ENCODE results near the gene ITSN1. TPM values are rescaled to one million over a fixed set of nuclear protein-coding genes. Genes with fewer than 3 reads are reported as not detected.

Gene ITSN1
- total and polyA plus RNA-seq, 12 donors = 20.0 to 60.5 (median 36.7) TPM

GRCh38 chr21:33703750-33704606, 61.7 kb downstream of the ITSN1 start:
- no peak overlapping the region for H3K4me3 ChIP-seq
- no peaks in the 10 kb centered on the region for H3K36me3 ChIP-seq (replicated peaks in 1 of 2)
- TF ChIP-seq, protein P1, sequence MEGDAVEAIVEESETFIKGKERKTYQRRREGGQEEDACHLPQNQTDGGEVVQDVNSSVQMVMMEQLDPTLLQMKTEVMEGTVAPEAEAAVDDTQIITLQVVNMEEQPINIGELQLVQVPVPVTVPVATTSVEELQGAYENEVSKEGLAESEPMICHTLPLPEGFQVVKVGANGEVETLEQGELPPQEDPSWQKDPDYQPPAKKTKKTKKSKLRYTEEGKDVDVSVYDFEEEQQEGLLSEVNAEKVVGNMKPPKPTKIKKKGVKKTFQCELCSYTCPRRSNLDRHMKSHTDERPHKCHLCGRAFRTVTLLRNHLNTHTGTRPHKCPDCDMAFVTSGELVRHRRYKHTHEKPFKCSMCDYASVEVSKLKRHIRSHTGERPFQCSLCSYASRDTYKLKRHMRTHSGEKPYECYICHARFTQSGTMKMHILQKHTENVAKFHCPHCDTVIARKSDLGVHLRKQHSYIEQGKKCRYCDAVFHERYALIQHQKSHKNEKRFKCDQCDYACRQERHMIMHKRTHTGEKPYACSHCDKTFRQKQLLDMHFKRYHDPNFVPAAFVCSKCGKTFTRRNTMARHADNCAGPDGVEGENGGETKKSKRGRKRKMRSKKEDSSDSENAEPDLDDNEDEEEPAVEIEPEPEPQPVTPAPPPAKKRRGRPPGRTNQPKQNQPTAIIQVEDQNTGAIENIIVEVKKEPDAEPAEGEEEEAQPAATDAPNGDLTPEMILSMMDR (IDR thresholded peaks at IDR 0.05) = no peak
- no peak for TF ChIP-seq POLR2A (IDR thresholded peaks at IDR 0.05)
- H3K27ac ChIP-seq = peak overlapping the region in 2 of 5 donors; percentile 17 to 51
- DNase-seq = no peak
- peaks cover 3 to 8% of the 10 kb centered on the region in 2 donors for H3K4me1 ChIP-seq (replicated peaks in 1 of 2)
- H3K27me3 ChIP-seq = no peaks in the 10 kb centered on the region
- peaks cover 0 to 10% (median 7%) of the 10 kb centered on the region in 3 donors for H3K9me3 ChIP-seq (replicated peaks in 1 of 3)
- 61 to 83% (median 70%) methylated on average over 10 of the region's 10 CpGs for WGBS, 4 donors
- intact Hi-C loops (cut with DNase I) = no loop called here

- TF ChIP-seq, protein P1 (IDR thresholded peaks at IDR 0.05) = no peak
- no peak for TF ChIP-seq POLR2A (IDR thresholded peaks at IDR 0.05)
Observed at GRCh38 chr21:33707846-33708245, 65.5 kb downstream of the ITSN1 start.

GRCh38 chr21:33708874-33709273, 66.6 kb downstream of the ITSN1 start:
- intact Hi-C loops (cut with DNase I) = loop anchor here in 1 of 2 donors (5.0 kb wide), 1 partner anchor 52 kb away; no protein-coding TSS in a partner anchor
- DNase-seq = no peak
- no peak for TF ChIP-seq POLR2A (IDR thresholded peaks at IDR 0.05)
- TF ChIP-seq, protein P1 (IDR thresholded peaks at IDR 0.05) = no peak
- no peak overlapping the region for H3K27ac ChIP-seq
- peaks cover 0 to 10% (median 7%) of the 10 kb centered on the region in 3 donors for H3K9me3 ChIP-seq (replicated peaks in 1 of 3)
- no peak overlapping the region for H3K4me3 ChIP-seq
- H3K4me1 ChIP-seq (replicated peaks in 1 of 2) = peaks cover 0 to 2% of the 10 kb centered on the region in 2 donors
- no peaks in the 10 kb centered on the region for H3K27me3 ChIP-seq
- no peaks in the 10 kb centered on the region for H3K36me3 ChIP-seq (replicated peaks in 1 of 2)
- 93 to 97% (median 96%) methylated on average over 2 of the region's 2 CpGs for WGBS, 4 donors

More at GRCh38 chr21:33707846-33708245, 65.5 kb downstream of the ITSN1 start:
- H3K4me3 ChIP-seq = no peak overlapping the region
- H3K4me1 ChIP-seq (replicated peaks in 1 of 2) = peaks cover 0 to 7% of the 10 kb centered on the region in 2 donors
- H3K27ac ChIP-seq = no peak overlapping the region
- peaks cover 0 to 10% (median 7%) of the 10 kb centered on the region in 3 donors for H3K9me3 ChIP-seq (replicated peaks in 1 of 3)
- no peak for DNase-seq
- intact Hi-C loops (cut with DNase I) = loop anchor here in 1 of 2 donors (5.0 kb wide), 1 partner anchor 51 kb away; no protein-coding TSS in a partner anchor
- H3K36me3 ChIP-seq (replicated peaks in 1 of 2) = no peaks in the 10 kb centered on the region
- H3K27me3 ChIP-seq = no peaks in the 10 kb centered on the region

DNA sequence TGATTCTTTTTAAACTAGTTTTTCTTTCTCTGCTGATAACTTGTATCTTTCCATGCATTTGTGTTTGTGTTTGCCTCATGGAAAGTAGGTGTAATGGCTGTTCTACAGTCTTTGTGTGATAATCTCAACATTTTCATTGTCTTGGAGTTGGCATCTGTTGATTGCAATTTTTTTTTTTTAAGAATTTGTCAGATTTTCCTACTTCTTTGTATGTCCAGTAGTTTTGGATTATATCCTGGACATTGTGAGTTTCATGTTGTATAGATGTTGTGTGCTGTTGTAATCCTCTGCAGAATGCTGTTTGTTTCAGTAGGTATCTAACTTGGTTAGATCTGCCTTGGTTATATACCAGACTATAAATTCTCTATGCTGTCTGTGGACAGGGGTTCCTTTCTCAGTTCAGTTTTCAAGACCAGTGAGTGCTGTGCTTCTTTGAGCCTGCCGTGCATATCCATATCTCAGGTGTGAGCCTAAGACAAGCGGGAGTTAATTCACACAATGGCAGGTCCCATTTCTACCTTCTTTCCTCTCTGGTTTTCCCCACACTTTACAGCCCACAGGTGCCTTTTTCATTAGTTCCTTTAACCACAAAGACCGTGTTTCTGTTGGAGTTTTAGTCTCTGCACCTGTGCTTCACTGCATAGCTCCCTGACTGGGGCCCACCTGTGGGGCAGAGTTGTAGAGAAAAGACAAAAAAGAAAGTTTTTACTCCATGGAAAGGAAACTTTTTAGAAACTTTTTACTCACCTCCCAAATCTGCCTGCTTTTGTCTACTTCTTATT, 69.9 kb downstream of the ITSN1 start:
- Histone ChIP-seq H3K9me3 (replicated peaks in 1 of 3) (peaks cover 0 to 10% (median 7%) of the 10 kb centered on the region in 3 donors), H3K4me3 (no peak overlapping the region), H3K27ac (no peak overlapping the region), H3K4me1 (replicated peaks in 1 of 2) (no peaks in the 10 kb centered on the region), H3K36me3 (replicated peaks in 1 of 2) (no peaks in the 10 kb centered on the region), H3K27me3 (no peaks in the 10 kb centered on the region)
- DNase-seq = no peak
- intact Hi-C loops (cut with DNase I) = no loop called here
- TF ChIP-seq POLR2A (IDR thresholded peaks at IDR 0.05) = no peak
- TF ChIP-seq, protein P1 (IDR thresholded peaks at IDR 0.05) = no peak
- WGBS, 4 donors = 89 to 98% (median 95%) methylated on average over 3 of the region's 3 CpGs
